CD14-positive monocyte (primary cell): ENCODE data around the gene MYO16. TPM values are rescaled to one million over a fixed set of nuclear protein-coding genes. Genes with fewer than 3 reads are reported as not detected.

Experiments used
- DNase-seq, 3 donors: peaks; one replicate each; pipeline ENCODE4 v3.0.0-alpha.2; 2011 to 2022
- H2AFZ ChIP-seq: 2 replicates; pipeline ENCODE4 v1.6.0; 2012; ENCODE audit warnings: mild to moderate bottlenecking, low read depth, low read length, inconsistent platforms; ENCODE audit not compliant: insufficient read depth, poor library complexity, severe bottlenecking
- H3K27ac ChIP-seq, 2 donors: 1 replicate in 1 of 2; 2 replicates in 1 of 2; pipeline ENCODE4 v1.5.1; 2012 to 2013; ENCODE audit warnings: low read length in 2 of 2, control low read depth in 1 of 2, inconsistent platforms in 1 of 2, low read depth in 1 of 2, mild to moderate bottlenecking in 1 of 2
- H3K27me3 ChIP-seq, 2 donors: one replicate each; pipeline versions ENCODE4 v1.6.0 to v1.6.1; 2011 to 2013; ENCODE audit warnings: low read length in 2 of 2; ENCODE audit not compliant: control insufficient read depth in 2 of 2, insufficient read depth in 2 of 2
- H3K36me3 ChIP-seq, 2 donors: replicated peaks in 1 of 2; 1 replicate in 1 of 2; 2 replicates in 1 of 2; pipeline versions ENCODE4 v1.5.1 to v1.6.1; 2012 to 2013; ENCODE audit warnings: low read length in 2 of 2, control low read depth in 1 of 2, inconsistent platforms in 1 of 2, mild to moderate bottlenecking in 1 of 2; ENCODE audit not compliant: insufficient read depth in 2 of 2, control insufficient read depth in 1 of 2
- H3K4me1 ChIP-seq, 2 donors: 1 replicate in 1 of 2; 2 replicates in 1 of 2; pipeline versions ENCODE4 v1.5.1 to v1.6.1; 2012 to 2013; ENCODE audit warnings: low read length in 2 of 2, control low read depth in 1 of 2, inconsistent platforms in 1 of 2, mild to moderate bottlenecking in 1 of 2, moderate library complexity in 1 of 2; ENCODE audit not compliant: insufficient read depth in 2 of 2, control insufficient read depth in 1 of 2
- H3K4me2 ChIP-seq: replicated peaks from 2 replicates; pipeline ENCODE3; 2012; ENCODE audit warnings: low read length, moderate library complexity, mild to moderate bottlenecking; ENCODE audit not compliant: poor library complexity, severe bottlenecking; ENCODE audit errors: extremely low read depth
- H3K4me3 ChIP-seq, 3 experiments: fragments of 200-600 bp in 1 of 3; sonication (generic) in 1 of 3; replicated peaks in 1 of 3; 1 replicate in 2 of 3; 2 replicates in 1 of 3; pipeline ENCODE4 v1.5.1; 2011 to 2013; ENCODE audit warnings: low read length in 3 of 3, mild to moderate bottlenecking in 3 of 3, control low read depth in 2 of 3, low read depth in 2 of 3, inconsistent platforms in 1 of 3, moderate library complexity in 1 of 3
- H3K79me2 ChIP-seq: 2 replicates; pipeline ENCODE4 v1.6.0; 2012; ENCODE audit warnings: mild to moderate bottlenecking, control low read depth, inconsistent platforms, low read length, moderate library complexity; ENCODE audit not compliant: insufficient read depth
- H3K9ac ChIP-seq: 2 replicates; pipeline ENCODE4 v1.6.0; 2017; ENCODE audit warnings: low read length, mild to moderate bottlenecking; ENCODE audit not compliant: insufficient read depth, poor library complexity, severe bottlenecking
- H3K9me3 ChIP-seq, 2 donors: replicated peaks in 1 of 2; 1 replicate in 1 of 2; 2 replicates in 1 of 2; pipeline versions ENCODE4 v1.5.1 to v1.6.1; 2012 to 2013; ENCODE audit warnings: low read length in 2 of 2, control low read depth in 1 of 2; ENCODE audit not compliant: control insufficient read depth in 1 of 2, insufficient read depth in 1 of 2
- H4K20me1 ChIP-seq: 2 replicates; pipeline ENCODE4 v1.6.0; 2012; ENCODE audit warnings: mild to moderate bottlenecking, low read length, control low read depth, moderate library complexity; ENCODE audit not compliant: insufficient read depth
- H3K27ac Mint-ChIP-seq, 7 donors: one replicate each; pipeline ENCODE4 v1.8.0; 2020; ENCODE audit warnings: mild to moderate bottlenecking in 7 of 7, mixed read lengths in 7 of 7, moderate library complexity in 6 of 7, inconsistent platforms in 2 of 7
- H3K27me3 Mint-ChIP-seq, 3 donors: one replicate each; pipeline ENCODE4 v1.8.0; 2021 to 2022; ENCODE audit warnings: low read depth in 3 of 3, mild to moderate bottlenecking in 3 of 3, mixed read lengths in 3 of 3, moderate library complexity in 3 of 3, inconsistent platforms in 1 of 3
- H3K36me3 Mint-ChIP-seq, 2 donors: one replicate each; pipeline ENCODE4 v1.8.0; 2020; ENCODE audit warnings: mixed read lengths in 2 of 2, inconsistent platforms in 1 of 2, mild to moderate bottlenecking in 1 of 2
- H3K4me1 Mint-ChIP-seq: one replicate; pipeline ENCODE4 v1.8.0; 2020; ENCODE audit warnings: mild to moderate bottlenecking, mixed read lengths
- H3K4me3 Mint-ChIP-seq, 2 donors: one replicate each; pipeline ENCODE4 v1.8.0; 2020; ENCODE audit warnings: mild to moderate bottlenecking in 2 of 2, mixed read lengths in 2 of 2, moderate library complexity in 1 of 2
- H3K9me3 Mint-ChIP-seq, 7 donors: one replicate each; pipeline ENCODE4 v1.8.0; 2020 to 2022; ENCODE audit warnings: mixed read lengths in 7 of 7, mild to moderate bottlenecking in 6 of 7, moderate library complexity in 6 of 7, inconsistent platforms in 2 of 7
- WGBS: methylation state at CpG from one replicate; pipeline ENCODE4 v1.1.5; 2013; ENCODE audit warnings: missing lambda C conversion rate; ENCODE audit not compliant: insufficient coverage; 5-methylcytosine and 5-hydroxymethylcytosine counted together
- intact Hi-C, 2 donors: fragments of 100-400 bp; cut with micrococcal nuclease; formaldehyde crosslinking; loops; one replicate each; pipeline versions ENCODE4 v1.15.0 to v1.15.1; 2023
- polyA plus RNA-seq, 3 donors: library from polyadenylated mRNA; depleted of rRNA in 1 of 3; unstranded in 2 of 3; stranded (reverse) in 1 of 3; fragments of 300-500 nt in 2 of 3; fragments of >200 nt in 1 of 3; fragmentation: Illumina TruSeq in 2 of 3; gene quantifications; 1 replicate in 2 of 3; 2 replicates in 1 of 3; pipeline ENCODE4 v1.2.3, GENCODE V29; 2012 to 2021
- TF ChIP-seq, protein P1 (sequence below): fragments of 200-600 bp; IDR thresholded peaks from one replicate; pipeline ENCODE4 v1.8.0; 2022; ENCODE audit warnings: antibody characterized with exemption, mild to moderate bottlenecking

The MYO16 gene
- polyA plus RNA-seq, 3 donors: not detected

DNA sequence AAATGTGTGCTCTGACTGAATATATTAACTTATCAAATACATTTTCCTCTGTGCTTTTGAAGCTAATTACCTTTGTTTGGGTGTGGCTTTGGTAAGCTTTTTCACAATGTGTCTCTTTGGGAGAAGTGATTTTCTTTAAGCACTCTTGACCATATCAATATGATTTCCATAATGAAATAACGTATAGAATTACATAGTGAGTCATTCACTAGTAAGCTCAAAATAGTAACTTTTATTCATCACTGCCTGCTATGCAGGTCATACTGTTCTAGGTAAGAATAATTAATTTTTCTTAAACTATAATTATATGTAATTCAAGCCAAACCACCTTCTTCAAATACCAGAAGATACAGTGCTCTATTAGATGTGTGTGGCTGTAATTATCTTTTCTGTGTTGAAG, 480.7 kb downstream of the MYO16 start:
- no CpG with 5 or more reads among the region's 1 CpG for WGBS
- TF ChIP-seq, protein P1, sequence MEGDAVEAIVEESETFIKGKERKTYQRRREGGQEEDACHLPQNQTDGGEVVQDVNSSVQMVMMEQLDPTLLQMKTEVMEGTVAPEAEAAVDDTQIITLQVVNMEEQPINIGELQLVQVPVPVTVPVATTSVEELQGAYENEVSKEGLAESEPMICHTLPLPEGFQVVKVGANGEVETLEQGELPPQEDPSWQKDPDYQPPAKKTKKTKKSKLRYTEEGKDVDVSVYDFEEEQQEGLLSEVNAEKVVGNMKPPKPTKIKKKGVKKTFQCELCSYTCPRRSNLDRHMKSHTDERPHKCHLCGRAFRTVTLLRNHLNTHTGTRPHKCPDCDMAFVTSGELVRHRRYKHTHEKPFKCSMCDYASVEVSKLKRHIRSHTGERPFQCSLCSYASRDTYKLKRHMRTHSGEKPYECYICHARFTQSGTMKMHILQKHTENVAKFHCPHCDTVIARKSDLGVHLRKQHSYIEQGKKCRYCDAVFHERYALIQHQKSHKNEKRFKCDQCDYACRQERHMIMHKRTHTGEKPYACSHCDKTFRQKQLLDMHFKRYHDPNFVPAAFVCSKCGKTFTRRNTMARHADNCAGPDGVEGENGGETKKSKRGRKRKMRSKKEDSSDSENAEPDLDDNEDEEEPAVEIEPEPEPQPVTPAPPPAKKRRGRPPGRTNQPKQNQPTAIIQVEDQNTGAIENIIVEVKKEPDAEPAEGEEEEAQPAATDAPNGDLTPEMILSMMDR: no peak
- H4K20me1 ChIP-seq: no peaks in the 10 kb centered on the region
- no peaks in the 10 kb centered on the region for H3K9me3 ChIP-seq
- DNase-seq: no peak
- no peaks in the 10 kb centered on the region for H3K27me3 Mint-ChIP-seq
- no peaks in the 10 kb centered on the region for H3K36me3 ChIP-seq
- H3K79me2 ChIP-seq: no peaks in the 10 kb centered on the region
- no peak overlapping the region for H3K4me3 ChIP-seq
- H3K27ac Mint-ChIP-seq: no peak overlapping the region
- H3K9ac ChIP-seq: no peak overlapping the region
- H3K4me1 ChIP-seq: no peaks in the 10 kb centered on the region
- intact Hi-C loops: no loop called here
- no peaks in the 10 kb centered on the region for H3K36me3 Mint-ChIP-seq
- H3K27me3 ChIP-seq: no peaks in the 10 kb centered on the region
- H2AFZ ChIP-seq: no peak overlapping the region
- no peak overlapping the region for H3K27ac ChIP-seq
- peaks cover 0 to 3% (median 0%) of the 10 kb centered on the region in 7 donors for H3K9me3 Mint-ChIP-seq
- no peak overlapping the region for H3K4me3 Mint-ChIP-seq
- no peak overlapping the region for H3K4me2 ChIP-seq
- H3K4me1 Mint-ChIP-seq: peaks cover 4% of the 10 kb centered on the region

GRCh38 chr13:109111141-109111540, 481.7 kb downstream of the MYO16 start:
- no peaks in the 10 kb centered on the region for H3K79me2 ChIP-seq
- TF ChIP-seq, protein P1: no peak
- intact Hi-C loops: no loop called here
- Mint-ChIP-seq H3K4me3 (no peak overlapping the region), H3K4me1 (peaks cover 4% of the 10 kb centered on the region), H3K9me3 (peaks cover 0 to 3% (median 0%) of the 10 kb centered on the region in 7 donors), H3K36me3 (no peaks in the 10 kb centered on the region), H3K27ac (no peak overlapping the region), H3K27me3 (no peaks in the 10 kb centered on the region)
- H3K9ac ChIP-seq: no peak overlapping the region
- no peaks in the 10 kb centered on the region for H3K4me1 ChIP-seq
- no peaks in the 10 kb centered on the region for H3K27me3 ChIP-seq
- H3K27ac ChIP-seq: no peak overlapping the region
- H3K36me3 ChIP-seq: no peaks in the 10 kb centered on the region
- H4K20me1 ChIP-seq: no peaks in the 10 kb centered on the region
- no peak overlapping the region for H3K4me3 ChIP-seq
- no peak overlapping the region for H2AFZ ChIP-seq
- H3K9me3 ChIP-seq: no peaks in the 10 kb centered on the region
- no CpG with 5 or more reads among the region's 1 CpG for WGBS
- no peak overlapping the region for H3K4me2 ChIP-seq
- DNase-seq: no peak
